GM19043 (cell line): Measurements from ENCODE around the gene GGPS1.
A peak's percentile ranks its signal among the peaks of the same experiment; 100 is the strongest.
"Not testable (repeated sequence)": the region's sequence is repeated elsewhere in the genome, so short reads cannot be mapped to it uniquely, and the experiment has no call there.

Source experiments
- ATAC-seq: cut with Tn5 transposase; IDR thresholded peaks from one replicate; pipeline ENCODE4 v1.9.1; 2021; ENCODE audit warnings: low read depth; ENCODE audit not compliant: unreplicated experiment

Gene GGPS1

GRCh38 chr1:235328271-235329138 is at the start of gene GGPS1:
GGPS1 (plus strand) TSS chr1:235328570; CDS start chr1:235335265, 6,695 bp downstream.
- peak; percentile 62 for ATAC-seq

DNA sequence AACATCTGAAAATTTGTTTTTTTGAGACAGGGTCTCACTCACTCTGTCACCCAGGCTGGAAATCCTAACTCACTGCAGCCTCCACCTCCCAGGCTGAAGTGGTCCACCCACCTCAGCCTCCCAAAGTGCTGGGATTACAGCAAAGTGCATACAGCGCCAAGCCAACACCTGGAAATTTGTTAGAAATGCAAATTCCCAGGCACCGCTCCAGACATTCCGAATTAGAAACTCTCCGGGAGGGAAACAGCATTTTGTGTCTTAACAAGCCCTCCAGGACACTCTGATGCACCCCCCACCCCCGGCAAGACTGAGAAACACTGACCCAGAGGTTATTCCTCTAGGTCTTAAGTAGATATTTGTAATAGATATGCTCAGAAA is 49.5 kb upstream of the GGPS1 start:
- ATAC-seq = no peak

GRCh38 chr1:235279694-235280093 is 48.7 kb upstream of the GGPS1 start:
- no peak for ATAC-seq

GRCh38 chr1:235280467-235280866 is 47.9 kb upstream of the GGPS1 start:
- no peak for ATAC-seq

- not testable (repeated sequence) for ATAC-seq
Measured at GRCh38 chr1:235283636-235284035, 44.7 kb upstream of the GGPS1 start.

- no peak for ATAC-seq
Measured at GRCh38 chr1:235284231-235284769, 44.1 kb upstream of the GGPS1 start.

DNA sequence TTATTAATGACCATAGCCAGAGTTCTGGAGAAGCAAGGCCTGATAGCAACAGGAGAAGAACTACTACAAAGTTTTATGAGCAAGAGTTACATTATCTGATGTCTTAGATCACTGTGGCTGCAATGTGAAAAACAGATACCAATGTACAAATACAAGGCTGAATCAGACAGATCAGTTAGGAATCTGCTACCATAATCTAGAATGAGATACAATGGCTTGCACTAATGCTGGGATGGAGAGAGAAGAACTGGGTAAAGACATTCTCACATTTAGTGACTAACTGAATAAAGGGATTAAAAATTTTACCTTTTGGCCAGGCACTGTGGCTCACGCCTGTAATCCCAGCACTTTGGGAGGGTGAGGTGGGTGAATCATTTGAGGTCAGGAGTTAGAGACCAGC is 41.7 kb upstream of the GGPS1 start:
- ATAC-seq = no peak

GRCh38 chr1:235287208-235287882 is 41.0 kb upstream of the GGPS1 start:
- ATAC-seq = no peak

DNA sequence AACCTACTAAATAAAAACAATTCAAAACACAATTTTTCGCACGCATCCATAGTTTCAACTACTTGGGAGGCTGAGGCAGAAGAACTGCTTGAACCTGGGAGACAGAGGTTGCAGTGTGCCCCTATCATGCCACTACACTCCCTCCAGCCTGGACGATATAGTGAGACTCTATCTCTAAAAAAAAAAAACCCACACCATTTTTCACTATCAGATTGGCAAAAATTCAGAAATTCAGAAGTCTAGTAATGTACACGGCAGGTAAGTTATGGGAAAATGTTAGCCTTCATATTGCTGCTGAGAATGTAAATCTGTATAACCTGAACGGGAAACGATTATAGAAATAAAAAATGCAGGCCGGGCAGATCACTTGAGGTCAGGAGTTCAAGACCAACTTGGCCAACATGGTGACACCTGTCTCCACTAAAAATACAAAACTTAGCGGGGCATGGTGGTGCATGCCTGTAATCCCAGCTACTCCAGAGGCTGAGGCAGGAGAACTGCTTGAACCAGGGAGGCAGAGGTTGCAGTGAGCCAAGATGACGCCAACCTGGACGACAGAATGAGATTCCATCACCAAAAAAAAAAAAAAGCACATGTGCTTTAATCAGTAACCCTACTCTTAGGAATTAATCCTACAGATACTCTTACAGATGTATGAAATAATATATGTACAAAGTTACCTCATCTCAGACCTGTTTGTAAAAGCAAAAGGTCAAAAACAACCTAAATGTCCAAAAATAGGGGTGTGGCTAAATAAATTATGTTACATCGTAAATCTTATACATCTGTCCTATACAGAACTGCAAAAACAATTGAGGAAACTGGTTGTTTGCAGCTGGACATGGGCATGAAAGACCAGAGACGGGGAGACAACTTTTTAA is 38.3 kb upstream of the GGPS1 start:
- ATAC-seq = no peak

GRCh38 chr1:235290740-235291502 is 37.4 kb upstream of the GGPS1 start:
- no peak for ATAC-seq

- no peak for ATAC-seq
Measured at GRCh38 chr1:235291599-235292091, 36.7 kb upstream of the GGPS1 start.

DNA sequence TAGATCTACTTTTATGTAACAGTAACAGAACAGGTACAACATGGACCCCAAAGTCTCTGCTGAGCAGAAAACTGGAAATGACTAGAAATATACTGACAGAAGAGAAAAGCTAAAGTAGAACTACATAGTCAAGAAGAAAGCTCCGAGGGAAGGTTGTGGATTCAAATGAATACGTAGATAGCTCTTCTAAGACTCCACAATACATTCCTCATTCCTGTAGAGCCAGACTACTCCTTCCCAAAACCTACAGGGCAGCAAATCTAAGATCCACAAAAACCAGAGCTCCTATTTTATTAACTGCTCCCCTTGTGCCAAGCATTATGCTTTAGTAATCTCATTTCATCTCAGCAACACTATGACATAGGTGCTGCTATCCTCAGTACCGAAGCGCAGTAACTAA is 35.6 kb upstream of the GGPS1 start:
- ATAC-seq = no peak

- ATAC-seq = no peak
Measured at GRCh38 chr1:235293322-235293942, 34.9 kb upstream of the GGPS1 start.

DNA sequence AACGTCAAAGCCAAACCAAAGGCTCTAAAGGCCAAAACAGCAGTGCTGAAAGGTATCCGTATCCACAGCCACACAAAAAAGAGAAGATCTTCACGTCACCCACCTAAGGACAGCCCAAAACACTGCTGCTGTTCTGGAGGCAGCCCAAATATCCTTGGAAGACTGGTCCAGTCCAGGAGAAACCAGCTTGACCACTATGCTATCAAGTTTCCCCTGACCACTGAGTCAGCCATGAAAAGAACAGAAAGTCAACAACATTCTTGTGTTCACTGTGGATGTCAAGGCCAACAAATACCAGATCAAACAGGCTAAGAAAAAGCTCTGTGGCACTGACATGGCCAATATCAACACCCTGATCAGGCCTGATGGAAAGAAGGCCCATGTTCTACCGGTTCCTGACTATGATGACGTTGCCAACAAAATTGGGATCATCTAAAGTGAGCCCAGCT is 32.4 kb upstream of the GGPS1 start:
- ATAC-seq = no peak

GRCh38 chr1:235296729-235297128 is 31.6 kb upstream of the GGPS1 start:
- ATAC-seq = no peak

DNA sequence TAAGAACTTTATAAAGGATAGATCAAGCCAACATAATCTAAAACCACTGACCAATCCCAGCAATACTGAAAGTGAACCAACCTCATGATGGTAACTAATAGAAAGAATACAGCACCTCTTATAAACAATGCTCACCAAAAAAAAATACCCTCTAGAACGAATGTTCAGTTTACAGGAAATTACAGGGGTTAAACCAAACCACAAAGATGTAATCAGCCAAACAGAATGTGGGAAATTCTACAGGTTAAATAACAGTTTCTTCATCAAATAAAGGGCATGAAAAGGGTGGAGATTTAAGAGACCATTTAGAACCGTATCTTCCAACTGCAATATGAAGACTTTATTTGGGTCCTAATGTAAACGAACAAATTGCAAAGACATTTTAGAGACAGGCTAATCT is 30.8 kb upstream of the GGPS1 start:
- no peak for ATAC-seq

DNA sequence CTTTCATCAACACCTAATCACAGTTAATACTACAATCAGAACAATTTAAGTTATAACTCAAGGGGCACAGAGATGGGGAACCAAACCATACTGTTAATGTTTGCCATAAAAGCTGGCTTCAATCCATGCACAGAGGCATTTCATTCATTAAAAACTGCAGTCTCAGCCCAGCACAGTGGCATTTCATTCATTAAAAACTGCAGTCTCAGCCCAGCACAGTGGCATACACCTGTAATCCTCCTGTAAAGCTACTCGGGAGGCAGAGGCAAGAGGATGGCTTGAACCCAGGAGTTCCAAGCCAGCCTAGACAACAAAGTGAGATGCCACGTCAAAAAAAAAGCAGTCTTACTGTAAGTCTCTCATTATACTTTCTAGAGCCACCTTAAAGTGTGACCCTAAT is 29.6 kb upstream of the GGPS1 start:
- ATAC-seq = no peak

GRCh38 chr1:235299169-235299858 is 29.1 kb upstream of the GGPS1 start:
- ATAC-seq = no peak

GRCh38 chr1:235302143-235302542 is 26.2 kb upstream of the GGPS1 start:
- ATAC-seq = no peak
